ENCODE results near the gene AKAP12.

Gene AKAP12

DNA sequence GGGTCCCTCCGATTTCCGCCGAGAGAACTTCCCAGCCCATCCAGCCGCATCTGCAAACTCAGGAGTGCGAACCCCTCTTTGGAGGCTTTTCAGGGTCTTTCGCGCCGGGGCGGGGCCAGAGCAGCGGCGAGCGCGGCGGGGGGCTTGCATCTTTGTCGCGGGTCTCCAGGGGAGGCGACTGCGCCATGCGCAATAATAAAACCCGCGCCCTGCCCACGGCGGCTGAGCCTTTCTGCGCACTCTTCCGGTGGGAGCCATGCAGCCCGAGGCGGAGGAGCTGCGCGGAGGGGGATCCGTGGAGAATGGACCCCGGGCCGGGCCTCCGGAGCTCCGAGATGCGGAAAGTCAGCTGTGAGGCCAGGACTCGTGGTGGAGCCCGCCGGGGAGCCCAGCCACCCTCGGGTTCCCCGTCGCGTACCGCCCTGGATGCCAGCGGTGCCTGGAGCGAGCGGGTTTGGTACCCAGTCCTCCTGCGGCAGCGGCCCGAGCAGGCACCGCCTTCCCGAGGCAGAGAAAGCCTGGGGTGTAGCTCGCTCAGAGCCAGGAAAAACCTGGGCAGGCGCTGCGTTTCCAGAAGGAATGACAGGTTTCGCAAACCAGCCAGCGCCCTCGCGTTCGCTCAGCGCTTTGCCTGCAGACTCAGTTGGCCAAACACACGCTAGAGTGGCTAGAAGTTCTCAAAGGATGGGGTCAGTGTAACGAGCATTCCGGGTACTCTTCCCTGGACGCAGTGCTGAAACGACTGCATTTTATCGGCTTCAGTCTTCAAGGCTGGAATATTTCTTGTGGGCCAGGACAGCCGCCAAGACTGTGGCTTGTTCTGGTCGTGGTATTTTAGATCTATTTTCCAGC is 1.2 kb downstream of the AKAP12 start:
- DNase-seq, result peak; percentile 38

DNA sequence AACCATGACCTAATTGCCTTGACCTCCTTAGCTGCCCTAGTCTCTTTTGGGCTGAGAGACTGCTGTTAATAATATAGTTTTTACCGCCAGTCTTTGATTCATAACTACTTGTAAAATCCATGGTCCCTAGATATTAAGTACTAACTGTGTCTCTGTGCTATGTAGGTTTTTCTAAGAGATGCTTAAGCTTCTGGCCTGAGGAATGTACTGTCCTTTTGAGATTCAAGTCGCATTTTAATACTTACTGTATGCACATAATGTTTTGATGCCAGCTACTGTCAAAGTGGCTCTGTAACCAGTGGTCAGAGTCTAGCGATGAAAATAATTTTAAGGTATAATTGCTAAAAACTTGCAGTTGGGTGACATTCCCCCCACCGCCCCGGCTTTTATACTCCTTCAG is 2.1 kb downstream of the AKAP12 start:
- no peak for DNase-seq

DNA sequence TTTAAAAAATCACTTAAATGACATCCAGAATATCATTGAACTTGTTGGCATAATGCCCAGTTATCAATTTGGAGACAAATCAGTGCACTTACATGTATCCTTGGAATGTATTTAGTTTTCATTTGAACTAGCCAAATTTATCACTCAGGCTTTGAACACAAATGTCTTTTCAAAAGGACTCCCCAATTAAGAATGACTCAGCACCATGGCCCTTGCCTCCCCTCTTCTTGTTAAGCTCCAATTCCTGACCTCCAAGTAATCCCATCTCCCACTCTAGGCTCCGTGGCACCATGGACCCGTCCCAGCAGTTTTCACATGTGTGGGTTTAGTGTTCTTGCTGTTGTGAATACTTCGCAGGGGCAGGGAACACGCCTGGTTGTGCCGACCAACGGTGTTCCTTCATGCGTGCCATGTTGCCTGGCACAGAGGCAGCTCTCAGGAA is 2.7 kb downstream of the AKAP12 start:
- DNase-seq, result no peak

DNA sequence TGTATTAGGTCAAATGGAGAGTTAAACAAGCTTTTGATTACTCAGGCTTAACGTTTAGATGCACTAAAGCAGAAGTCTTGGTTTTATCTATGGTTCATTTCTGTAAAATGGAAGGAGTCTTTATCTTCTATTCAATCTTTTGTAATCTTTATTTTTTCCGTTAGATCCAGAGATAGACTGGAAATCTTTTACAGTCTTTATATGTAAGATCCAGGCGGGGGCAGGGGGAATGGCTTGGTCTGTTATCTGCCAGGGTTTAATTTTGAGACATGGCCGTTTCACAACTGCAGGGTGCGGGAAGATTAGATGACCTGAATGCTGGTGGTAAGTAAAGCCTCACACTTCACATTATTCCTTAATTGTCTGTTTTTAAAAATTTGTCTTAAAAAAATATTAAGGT is 3.7 kb downstream of the AKAP12 start:
- DNase-seq, result no peak

DNA sequence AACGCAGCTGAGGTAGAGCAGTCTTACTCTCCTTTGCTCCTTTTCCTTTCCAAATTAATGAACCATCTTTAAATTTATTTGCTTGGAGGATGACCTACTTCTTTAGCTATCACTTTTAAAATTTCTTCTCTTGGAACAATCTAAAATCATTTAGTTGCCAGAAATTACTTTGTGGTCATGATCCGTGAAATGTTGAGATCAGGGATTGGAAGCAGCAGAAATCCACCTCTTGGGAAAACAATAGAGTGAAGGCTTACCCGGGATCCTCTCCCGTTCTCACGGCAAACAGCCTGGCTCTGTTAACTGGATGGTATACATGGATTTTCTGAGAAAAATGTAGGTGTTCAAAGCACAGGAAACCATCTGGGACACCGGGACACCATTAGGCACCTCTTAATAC is 7.7 kb downstream of the AKAP12 start:
- DNase-seq, result no peak

DNA sequence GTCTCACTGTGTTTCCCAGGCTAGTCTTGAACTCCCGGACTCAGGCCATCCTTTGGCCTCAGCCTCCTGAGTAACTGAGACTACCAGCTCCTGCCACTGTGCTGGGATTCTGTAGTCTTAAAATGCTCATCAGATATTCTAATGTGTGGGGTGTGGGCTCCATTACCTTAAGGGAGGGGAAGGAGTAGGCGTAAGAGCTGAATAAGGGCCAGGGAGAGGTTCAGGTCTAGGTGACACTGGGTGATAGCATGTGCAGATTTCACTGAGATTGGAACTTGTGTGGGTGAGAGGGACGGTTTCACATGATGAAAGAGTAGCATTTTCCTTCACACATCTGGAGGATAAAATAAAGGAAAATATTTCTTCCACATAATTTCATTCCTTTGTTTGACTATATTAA is 8.5 kb downstream of the AKAP12 start:
- no peak for DNase-seq

DNA sequence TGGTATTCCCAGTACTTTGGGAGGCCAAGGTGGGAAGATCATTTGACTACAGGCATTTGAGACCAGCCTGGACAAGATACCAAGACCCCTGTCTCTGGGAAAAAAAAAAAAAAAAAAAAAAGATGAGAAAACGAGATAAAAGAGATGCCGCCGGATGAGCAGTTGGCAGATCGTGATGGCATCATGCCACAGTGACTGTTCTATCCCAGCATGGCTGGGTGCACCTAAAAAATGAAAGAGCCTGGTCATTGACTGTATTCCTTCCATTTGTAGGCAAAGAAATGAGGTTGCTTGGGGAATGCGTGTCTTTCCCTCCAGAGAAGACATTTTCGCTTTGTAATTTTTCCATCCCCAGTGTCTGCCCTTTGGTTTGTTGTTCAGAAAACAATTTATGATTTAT is 12.9 kb downstream of the AKAP12 start:
- DNase-seq, result no peak

DNA sequence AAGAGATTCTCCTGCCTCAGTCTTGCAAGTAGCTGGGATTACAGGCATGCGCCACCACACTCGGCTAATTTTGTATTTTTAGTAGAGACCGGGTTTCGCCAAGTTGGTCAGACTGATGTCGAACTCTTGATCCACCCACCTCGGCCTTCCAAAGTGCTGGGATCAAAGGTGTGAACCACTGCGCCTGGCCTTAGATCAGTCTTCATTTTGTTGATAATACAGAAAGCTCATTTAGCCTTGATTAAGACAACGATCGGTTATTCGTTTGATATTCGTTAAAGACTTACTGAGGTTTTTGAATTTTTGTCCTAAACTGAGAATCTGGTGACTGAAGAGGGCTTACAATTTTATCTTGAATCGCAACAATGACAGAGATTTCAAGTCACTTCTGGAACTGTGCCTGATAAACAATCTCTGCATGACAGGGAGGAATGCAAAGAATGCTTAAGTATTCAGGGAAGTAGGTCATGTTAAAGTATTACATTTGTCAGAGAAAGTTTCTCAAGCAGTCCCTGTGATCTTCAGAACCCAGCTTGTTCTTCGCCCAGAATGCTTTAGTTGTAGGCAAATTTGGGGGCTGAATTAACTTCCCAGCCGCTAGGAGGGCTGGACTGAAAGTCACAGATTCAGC is 14.8 kb downstream of the AKAP12 start:
- DNase-seq, result no peak

DNA sequence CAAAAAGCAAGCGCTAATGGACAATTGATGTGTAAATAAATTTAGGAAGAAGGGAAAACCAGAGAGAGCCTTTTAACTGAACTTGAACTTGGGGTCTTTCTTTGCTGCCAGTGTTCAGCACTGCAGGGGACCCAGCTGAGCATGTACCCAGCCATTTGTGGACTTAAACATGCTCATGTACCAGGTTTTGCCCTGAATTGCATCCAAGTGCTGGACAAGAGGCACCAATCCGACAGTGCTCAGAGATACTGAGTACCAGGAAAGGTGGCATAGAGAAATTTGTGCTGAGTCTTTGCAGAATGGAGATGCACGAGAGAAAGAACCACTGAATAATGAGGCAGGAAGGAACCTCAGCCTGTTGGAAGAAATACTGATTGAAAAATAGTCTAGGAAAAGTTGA is 16.0 kb downstream of the AKAP12 start:
- DNase-seq, result no peak

DNA sequence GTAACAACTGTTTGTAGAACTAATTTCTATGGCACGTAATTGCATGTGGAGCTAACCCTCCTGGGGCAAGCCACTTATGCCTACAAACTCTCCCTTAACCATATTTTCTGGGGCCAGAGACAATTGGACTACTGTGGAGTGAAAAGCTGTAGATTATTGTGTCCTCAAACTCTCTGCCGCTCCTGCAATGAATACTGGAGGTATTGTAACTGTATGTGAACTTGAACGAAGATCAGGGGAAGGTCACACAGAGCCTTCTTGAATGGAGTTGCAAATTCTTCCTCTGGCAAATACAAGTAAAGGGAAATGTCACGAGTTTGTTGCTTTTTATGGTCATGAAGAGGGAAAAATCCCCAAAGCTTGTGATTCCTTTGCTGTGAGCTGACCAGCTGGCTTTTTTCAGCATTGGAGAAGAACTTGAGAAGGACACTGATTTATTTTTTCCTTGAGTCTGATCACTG is 18.2 kb downstream of the AKAP12 start:
- no peak for DNase-seq

DNA sequence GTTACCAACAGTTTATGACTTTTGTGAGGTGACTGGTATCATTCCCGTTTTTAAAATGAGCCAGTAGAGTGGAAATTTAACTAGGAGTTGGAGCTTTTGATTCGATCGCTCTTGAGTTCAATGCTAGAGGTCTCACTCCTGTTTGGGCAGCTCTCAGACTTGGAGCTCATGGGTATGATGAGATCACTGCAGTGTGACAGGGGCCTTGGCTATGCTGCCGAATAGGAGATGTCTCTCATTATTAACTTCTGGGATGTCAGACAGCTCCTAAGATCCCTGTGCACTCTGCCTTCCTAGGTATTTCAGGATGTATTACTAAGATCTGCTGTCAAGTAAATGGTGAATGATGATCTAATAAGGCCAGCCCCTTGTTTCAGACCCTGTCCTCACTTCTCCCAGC is 20.4 kb downstream of the AKAP12 start:
- no peak for DNase-seq

DNA sequence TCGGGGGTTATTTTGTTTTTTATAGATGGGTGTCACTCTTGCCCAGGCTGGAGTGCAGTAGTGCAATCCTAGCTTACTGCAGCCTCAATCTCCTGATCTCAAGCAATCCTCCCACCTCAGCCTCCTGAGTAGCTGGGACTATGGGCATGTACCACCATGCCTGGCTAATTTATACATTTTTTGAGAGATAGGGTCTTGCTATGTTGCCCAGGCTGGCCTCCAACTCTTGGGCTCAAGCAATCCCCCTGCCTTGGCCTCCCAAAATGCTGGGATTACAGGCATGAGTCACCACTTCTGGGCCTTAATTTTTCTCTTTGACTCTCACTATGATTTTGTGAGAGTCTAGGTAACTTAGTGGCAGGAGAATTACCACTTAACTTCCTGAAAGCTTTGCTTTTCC is 23.3 kb downstream of the AKAP12 start:
- DNase-seq, result no peak

DNA sequence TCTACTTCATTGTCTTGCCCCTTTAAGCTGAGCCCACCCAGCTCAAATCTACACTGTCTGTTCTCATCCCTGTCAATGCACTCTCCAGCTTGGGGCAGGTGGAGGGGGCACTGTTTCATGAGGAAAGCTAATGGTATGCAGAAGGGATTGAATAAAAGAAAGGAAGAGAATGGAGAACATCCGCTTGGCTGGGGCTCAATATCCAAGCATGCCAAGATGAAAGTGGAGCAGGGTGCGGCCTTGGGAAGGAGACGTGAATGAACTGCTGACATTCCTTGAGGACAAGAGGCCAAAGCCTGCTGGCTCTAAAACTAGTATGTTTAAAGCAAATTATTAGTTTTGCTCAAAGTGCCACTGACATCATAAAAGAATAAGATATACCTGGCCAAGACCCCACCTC is 24.2 kb downstream of the AKAP12 start:
- no peak for DNase-seq

DNA sequence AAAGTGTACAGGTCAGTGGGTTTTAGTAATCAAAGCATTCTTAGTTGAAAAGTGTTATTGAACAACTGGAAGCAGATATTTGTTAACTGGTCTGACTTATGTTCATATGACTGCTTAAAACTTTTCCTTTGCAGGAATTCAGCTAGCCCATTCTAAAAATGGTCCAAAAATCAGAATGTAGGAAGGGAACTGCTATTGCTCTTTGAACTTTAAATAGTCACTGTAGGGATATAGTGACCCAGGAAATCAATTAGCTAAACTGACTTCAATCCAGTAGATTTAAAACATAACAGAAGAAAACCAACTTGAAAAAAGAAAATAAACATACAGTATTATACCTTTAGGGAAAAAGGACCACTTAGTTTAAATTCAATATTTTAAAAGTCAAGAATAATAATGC is 25.5 kb downstream of the AKAP12 start:
- no peak for DNase-seq

DNA sequence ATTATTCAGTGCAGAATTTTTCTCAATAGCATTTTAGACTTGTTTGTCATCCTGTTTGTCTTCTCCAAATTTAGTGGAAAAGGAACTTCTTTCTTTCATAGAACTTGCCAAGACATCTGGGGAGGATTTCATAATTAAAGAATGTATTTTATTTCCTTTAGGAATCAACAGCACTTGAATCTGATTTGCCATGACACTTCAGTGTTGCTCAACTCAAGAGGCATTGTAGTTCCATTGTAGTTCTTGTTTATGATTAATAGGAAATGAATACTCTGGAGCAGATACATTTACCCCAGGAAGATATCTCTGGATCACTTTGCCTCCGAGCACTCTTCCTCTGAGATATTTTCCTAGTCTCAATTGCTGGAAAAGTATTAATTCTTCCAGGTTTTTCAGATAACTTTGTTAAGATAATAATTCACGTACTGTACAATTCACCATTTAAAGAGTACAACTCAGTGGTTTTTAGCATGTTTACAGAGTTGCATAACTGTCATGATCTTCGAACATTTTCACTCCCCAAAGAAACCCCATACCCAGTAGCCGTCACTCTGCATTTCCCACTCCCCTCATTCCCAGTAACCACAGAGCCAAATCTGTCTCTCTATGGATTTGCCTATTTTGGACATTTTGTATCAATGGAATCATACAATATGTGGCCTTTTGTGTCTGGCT is 29.7 kb downstream of the AKAP12 start:
- DNase-seq, result peak; percentile 23

DNA sequence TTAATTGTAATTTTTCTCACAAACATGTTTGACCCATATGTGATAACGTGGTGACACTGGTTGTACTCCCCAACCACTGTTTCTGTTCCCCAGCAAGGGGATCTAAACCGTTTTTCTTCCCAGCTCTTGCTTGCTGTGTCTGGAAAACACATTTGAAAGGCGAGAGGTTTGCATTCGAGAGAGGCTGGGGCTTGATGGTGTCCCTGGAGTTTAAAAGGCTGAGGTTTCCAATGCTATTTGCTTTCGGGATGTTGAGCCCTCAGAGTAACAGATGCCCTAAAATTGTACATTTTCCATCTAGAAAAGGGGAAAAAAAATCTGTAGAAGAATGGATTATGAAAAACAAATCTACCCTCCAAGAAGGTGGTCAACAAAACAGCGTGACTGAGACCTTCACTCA is 35.4 kb downstream of the AKAP12 start:
- no peak for DNase-seq

DNA sequence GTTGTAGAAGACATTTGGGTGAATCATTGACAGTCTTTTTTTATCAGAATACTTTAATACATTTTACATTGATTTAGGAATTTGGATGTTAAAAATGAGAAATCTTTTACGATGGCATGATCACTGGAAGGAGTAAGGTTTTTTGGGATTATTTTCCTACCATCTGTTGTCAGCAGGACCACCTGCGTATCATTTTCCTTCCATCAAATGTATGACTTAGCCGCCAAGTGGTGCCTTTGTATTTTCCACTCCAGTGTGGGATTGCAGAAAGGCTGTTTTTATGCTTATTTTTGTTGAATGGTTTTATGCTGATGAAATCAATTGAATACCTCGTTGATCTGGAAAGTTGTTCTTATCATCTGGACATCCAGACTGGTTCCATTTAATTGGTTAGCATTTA is 35.8 kb downstream of the AKAP12 start:
- DNase-seq, result no peak

DNA sequence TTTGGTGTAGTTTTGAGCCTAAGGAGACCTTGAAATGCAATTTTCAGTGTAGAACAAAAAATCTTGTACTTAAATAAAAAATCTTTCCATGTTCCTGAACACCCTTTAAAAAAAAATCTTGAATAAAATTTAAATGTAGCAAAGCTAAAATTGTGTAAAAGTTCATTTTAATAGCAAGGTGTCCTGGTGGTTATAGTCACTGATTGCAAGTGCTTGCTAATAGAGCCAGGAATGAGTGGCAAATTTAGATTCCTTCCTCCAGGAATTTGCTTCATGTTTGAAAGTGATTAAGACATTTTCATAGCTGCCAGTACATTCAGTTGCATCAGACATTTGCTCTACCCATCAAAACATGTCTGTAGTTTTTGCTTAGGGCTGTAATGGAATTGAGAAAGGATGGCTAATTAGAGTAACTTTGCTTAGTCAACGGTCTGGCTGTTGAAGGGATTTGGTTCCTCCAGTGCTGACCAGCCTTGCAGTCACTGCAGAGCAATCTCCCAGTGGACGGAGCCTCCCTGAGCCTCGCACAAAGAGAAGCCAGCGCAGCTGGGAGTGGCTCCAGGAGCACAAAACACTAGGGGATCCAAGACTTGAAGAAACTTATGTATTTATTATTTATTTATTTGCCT is 36.5 kb downstream of the AKAP12 start:
- no peak for DNase-seq

DNA sequence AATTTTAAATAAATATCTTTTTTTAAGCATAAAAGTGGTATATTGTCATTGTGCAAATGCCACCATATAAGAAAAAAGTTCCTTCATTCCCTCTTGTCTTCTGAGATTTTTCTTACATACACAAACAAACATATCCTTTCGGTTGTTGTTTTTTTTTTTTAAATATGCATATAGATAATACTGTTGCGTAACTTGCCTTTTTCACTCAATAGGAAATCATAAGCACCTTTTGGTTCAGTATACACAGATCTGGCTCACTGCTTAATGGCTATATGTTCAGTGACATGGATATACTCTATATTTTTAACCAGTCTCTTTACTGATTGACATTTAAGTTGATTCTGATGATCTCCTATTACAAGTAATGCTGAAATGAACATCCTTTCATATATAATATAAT is 40.1 kb downstream of the AKAP12 start:
- DNase-seq, result no peak

DNA sequence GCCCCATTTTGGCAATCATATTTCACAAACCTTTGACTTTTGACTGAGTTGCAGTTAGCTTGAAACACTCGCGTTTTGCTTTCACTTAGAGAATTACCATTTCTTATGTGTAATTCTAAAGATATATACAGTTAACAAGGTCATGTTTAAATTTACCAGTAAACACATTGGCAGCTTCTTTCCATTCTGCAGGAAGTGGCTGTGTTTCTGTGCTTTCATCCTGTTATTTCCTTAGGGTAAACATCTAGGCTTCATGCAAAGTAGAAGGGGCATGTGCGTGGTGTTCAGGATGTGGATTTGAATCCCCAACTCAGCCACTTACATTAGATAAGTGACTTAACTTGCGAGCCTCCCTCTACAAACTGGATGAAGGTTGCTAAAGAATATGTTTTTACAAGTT is 41.1 kb downstream of the AKAP12 start:
- DNase-seq, result no peak

DNA sequence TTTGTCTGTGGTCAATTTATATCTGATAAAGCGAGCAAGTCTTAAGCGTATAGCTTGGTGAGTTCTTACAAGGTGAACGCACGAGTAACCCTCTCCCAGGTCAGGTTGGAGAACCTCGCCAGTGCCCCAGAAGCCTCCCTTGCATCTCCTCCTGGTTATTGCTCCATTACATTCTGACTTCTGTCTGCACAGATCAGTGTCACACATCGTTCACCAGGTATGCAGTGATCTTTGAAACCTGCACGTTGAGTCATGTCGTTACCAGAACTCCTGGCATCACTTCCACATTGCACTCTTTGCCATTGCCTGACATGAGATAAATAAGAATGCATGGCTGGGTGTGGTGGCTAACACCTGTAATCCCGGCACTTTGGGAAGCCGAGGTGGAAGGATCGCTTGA is 44.2 kb downstream of the AKAP12 start:
- DNase-seq, result no peak

DNA sequence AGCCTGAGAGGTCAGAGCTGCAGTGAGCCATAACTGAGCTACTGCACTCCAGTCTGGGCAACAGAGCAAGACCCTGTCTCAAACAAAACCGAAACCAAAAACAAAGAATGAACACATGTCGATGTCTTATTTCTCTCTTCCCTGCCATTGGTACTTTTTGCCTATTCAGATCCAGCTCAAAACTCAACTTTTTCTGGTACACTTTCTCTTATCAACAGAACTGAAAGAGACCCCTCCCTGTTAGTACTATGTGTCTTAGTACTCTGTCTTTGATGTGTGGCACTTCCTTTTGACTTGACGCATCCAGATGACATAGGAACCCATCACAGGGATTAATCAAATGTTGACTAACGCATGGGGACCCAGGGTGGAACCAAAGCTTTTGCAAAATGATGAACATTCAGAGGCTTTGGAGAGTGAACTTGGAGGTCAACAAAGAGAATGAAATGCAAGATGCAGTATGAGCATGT is 44.8 kb downstream of the AKAP12 start:
- no peak for DNase-seq

DNA sequence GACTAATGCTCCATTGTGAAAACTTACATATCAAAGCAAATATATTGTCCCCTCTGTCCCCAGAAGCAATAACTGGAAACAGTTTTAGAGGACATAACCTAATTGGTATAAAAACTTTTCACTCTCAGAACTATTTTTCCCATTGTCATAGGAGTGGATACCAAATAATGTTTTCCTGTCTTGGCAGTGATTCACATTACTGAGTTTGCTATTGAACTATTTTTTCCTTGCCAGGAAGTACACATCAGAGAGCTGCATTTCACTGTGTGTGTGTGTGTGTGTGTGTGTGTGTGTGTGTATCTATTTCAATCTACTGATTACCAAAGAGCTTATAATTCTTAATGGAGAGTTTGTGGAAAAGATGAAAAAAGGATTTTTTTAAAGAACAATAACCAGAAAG is 45.4 kb downstream of the AKAP12 start:
- DNase-seq, result no peak

Measured in DMS53 (cell line).